ENCODE data around the gene OR4F15. TPM values are rescaled to one million over a fixed set of nuclear protein-coding genes. Genes with fewer than 3 reads are reported as not detected.

Gene OR4F15
- total RNA-seq, 2 experiments from 2014 or later = not detected

DNA sequence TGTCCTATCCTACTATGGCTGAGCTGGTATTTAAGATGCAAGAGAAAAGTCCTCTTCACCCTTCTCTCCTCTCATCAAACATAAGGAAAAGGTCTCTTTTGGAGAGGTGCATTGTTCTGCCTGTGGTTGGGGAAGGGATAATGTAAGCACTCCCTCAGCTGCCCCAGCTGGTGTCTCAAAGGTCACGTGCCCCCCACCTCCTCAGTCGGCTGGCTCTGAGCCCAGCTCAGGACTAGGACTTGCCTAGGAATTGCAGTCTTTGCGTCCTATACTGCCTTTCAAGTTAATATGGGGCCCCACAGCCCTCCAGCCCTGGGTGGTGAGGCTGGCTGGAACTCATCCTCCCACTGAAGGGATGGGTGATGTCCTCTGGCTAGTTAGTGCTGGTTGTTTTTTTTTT is 29.7 kb downstream of the OR4F15 start:
- no peaks in the 10 kb centered on the region for H3K36me3 Mint-ChIP-seq (ENCODE audit: low read depth)
- no peak overlapping the region for H3K27ac Mint-ChIP-seq
- intact Hi-C loops (cut with micrococcal nuclease) = no loop called here
- no peaks in the 10 kb centered on the region for H3K9me3 Mint-ChIP-seq
- no peaks in the 10 kb centered on the region for H3K4me1 Mint-ChIP-seq (ENCODE audit: low read depth)
- DNase-seq (no peak), ATAC-seq (no peak)
- H3K27me3 Mint-ChIP-seq = peaks cover 29% of the 10 kb centered on the region
- TF ChIP-seq, protein P1, sequence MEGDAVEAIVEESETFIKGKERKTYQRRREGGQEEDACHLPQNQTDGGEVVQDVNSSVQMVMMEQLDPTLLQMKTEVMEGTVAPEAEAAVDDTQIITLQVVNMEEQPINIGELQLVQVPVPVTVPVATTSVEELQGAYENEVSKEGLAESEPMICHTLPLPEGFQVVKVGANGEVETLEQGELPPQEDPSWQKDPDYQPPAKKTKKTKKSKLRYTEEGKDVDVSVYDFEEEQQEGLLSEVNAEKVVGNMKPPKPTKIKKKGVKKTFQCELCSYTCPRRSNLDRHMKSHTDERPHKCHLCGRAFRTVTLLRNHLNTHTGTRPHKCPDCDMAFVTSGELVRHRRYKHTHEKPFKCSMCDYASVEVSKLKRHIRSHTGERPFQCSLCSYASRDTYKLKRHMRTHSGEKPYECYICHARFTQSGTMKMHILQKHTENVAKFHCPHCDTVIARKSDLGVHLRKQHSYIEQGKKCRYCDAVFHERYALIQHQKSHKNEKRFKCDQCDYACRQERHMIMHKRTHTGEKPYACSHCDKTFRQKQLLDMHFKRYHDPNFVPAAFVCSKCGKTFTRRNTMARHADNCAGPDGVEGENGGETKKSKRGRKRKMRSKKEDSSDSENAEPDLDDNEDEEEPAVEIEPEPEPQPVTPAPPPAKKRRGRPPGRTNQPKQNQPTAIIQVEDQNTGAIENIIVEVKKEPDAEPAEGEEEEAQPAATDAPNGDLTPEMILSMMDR (IDR thresholded peaks at IDR 0.05) = no peak
- H3K4me3 Mint-ChIP-seq = no peak overlapping the region
- CTCF ChIA-PET = no interaction called here
- POLR2A ChIA-PET = no interaction called here

DNA sequence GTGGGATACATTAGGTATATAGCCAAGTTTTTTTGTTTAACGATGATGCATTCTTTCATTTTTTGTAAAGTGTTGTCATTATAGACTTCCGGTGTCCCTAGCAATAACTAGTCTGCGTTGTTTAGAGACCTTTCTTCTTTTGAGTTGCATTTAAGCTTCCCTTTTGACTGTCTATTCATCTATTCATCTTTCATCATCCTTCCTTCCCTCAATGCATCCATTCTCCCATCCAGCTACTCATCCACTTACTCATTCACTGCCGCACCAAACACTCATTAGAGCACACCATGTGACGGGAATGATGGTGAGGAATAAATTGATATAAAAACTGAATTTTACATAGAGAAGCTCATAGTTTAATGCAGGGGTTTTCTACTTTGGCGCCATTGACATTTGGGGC is 32.9 kb downstream of the OR4F15 start:
- ChIA-PET CTCF (no interaction called here), POLR2A (no interaction called here)
- intact Hi-C loops (cut with micrococcal nuclease) = no loop called here
- no peaks in the 10 kb centered on the region for H3K9me3 Mint-ChIP-seq
- ATAC-seq (no peak), DNase-seq (no peak)
- TF ChIP-seq, protein P1 (IDR thresholded peaks at IDR 0.05) = no peak
- no peak overlapping the region for H3K4me3 Mint-ChIP-seq
- H3K4me1 Mint-ChIP-seq (ENCODE audit: low read depth) = no peaks in the 10 kb centered on the region
- no peak overlapping the region for H3K27ac Mint-ChIP-seq
- peaks cover 36% of the 10 kb centered on the region for H3K27me3 Mint-ChIP-seq
- no peaks in the 10 kb centered on the region for H3K36me3 Mint-ChIP-seq (ENCODE audit: low read depth)

DNA sequence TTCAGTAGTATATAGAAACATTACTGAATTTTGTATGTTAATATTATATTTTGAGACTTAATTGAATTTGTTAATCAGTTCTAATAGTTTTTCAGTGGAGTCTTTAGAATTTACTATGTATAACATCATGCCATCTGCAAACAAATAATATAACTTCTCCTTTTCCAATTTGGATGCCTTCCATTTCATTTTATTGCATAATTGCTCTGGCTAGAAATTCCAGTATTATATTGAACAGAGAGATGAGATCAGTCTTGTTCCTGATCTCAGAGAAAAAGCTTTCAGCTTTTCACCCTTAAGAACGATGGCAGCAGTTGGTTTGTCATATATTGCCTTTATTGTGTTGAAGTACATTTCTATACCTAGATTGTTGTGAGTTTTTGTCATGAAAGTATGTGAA is 40.4 kb downstream of the OR4F15 start:
- no peak overlapping the region for H3K4me3 Mint-ChIP-seq
- no peak for ATAC-seq
- H3K27ac Mint-ChIP-seq = no peak overlapping the region
- no peak for DNase-seq
- H3K36me3 Mint-ChIP-seq (ENCODE audit: low read depth) = no peaks in the 10 kb centered on the region
- POLR2A ChIA-PET = no interaction called here
- CTCF ChIA-PET = no interaction called here
- TF ChIP-seq, protein P1 (IDR thresholded peaks at IDR 0.05) = no peak
- peaks cover 22% of the 10 kb centered on the region for H3K27me3 Mint-ChIP-seq
- no peaks in the 10 kb centered on the region for H3K4me1 Mint-ChIP-seq (ENCODE audit: low read depth)
- intact Hi-C loops (cut with micrococcal nuclease) = no loop called here
- no peaks in the 10 kb centered on the region for H3K9me3 Mint-ChIP-seq

Other genes starting within 250 kb of the OR4F15 start
- 10 to 100 TPM; 37.8 to 38.5 TPM for gene TM2D3, start 159.8 kb upstream of the OR4F15 start, total RNA-seq
- gene TARS3, start 87.7 kb upstream of the OR4F15 start, total RNA-seq = 1 to 10 TPM; 7.2 to 8.3 TPM
- gene OR4F6, start 8.7 kb upstream of the OR4F15 start, total RNA-seq = not detected